Lower lobe of right lung (tissue), 2 donors: ENCODE measurements around the gene ITGA2B. TPM values are rescaled to one million over a fixed set of nuclear protein-coding genes. Genes with fewer than 3 reads are reported as not detected.
A peak's percentile ranks its signal among the peaks of the same experiment; 100 is the strongest.
"Not testable (repeated sequence)": the region's sequence is repeated elsewhere in the genome, so short reads cannot be mapped to it uniquely, and the experiment has no call there.

Source experiments
- ATAC-seq, 2 donors: fragments of 200-7000 bp; cut with Tn5 transposase; one replicate each; pipeline ENCODE4 v1.9.1; 2020 to 2022; ENCODE audit warnings: mild to moderate bottlenecking in 2 of 2, moderate library complexity in 2 of 2
- DNase-seq: peaks from one replicate; pipeline ENCODE4 v3.0.0-alpha.2; 2020
- H3K27ac ChIP-seq: fragments of 200-600 bp; one replicate; pipeline ENCODE4 v1.8.0; 2022
- H3K27me3 ChIP-seq: fragments of 200-600 bp; one replicate; pipeline ENCODE4 v1.8.0; 2022; ENCODE audit warnings: low read depth
- H3K36me3 ChIP-seq: fragments of 200-600 bp; one replicate; pipeline ENCODE4 v1.8.0; 2022; ENCODE audit warnings: mild to moderate bottlenecking
- H3K4me1 ChIP-seq: fragments of 200-600 bp; one replicate; pipeline ENCODE4 v1.8.0; 2022
- H3K4me3 ChIP-seq: fragments of 200-600 bp; one replicate; pipeline ENCODE4 v1.8.0; 2022; ENCODE audit warnings: mild to moderate bottlenecking
- H3K9me3 ChIP-seq: fragments of 200-600 bp; one replicate; pipeline ENCODE4 v1.8.0; 2022
- CTCF ChIP-seq: fragments of 200-600 bp; IDR thresholded peaks from one replicate; pipeline ENCODE4 v1.8.0; 2022; ENCODE audit warnings: antibody characterized with exemption, mild to moderate bottlenecking
- intact Hi-C: fragments of 100-400 bp; cut with DNase I; formaldehyde crosslinking; loops from one replicate; pipeline ENCODE4 v1.11.0; 2022
- total RNA-seq: library from RNA; stranded (reverse); fragmentation: NEBNext Ultra II Directional; extraction: Animal tissue kit (Norgen Biotek cat#: 25700); gene quantifications from one replicate; pipeline ENCODE4 v1.2.1, GENCODE V29; 2021
- donor health status: DM: no; HTN: yes; CAD: no; lungs with severe emphysema.

Gene ITGA2B
- total RNA-seq, 1 donor from 2014 or later, result 5.2 TPM

- DNase-seq (no peak), ATAC-seq (no peak)
- Histone ChIP-seq H3K4me1 (peaks cover 24% of the 10 kb centered on the region), H3K36me3 (peaks cover 46% of the 10 kb centered on the region), H3K9me3 (no peaks in the 10 kb centered on the region), H3K4me3 (no peak overlapping the region), H3K27ac (no peak overlapping the region), H3K27me3 (no peaks in the 10 kb centered on the region)
- intact Hi-C loops, result no loop called here
- TF ChIP-seq CTCF, result no peak
These were observed 38.0 kb downstream of the ITGA2B start for GRCh38 chr17:44351464-44351863.

GRCh38 chr17:44350733-44351226, 38.7 kb downstream of the ITGA2B start:
- H3K9me3 ChIP-seq, result no peaks in the 10 kb centered on the region
- no peak overlapping the region for H3K4me3 ChIP-seq
- intact Hi-C loops, result no loop called here
- ATAC-seq (peak; percentile 61 to 69), DNase-seq (peak; percentile 78)
- H3K27ac ChIP-seq, result no peak overlapping the region
- no peaks in the 10 kb centered on the region for H3K27me3 ChIP-seq
- H3K36me3 ChIP-seq, result peaks cover 46% of the 10 kb centered on the region
- peaks cover 31% of the 10 kb centered on the region for H3K4me1 ChIP-seq
- TF ChIP-seq CTCF, result peak; percentile 77

GRCh38 chr17:44349553-44350070, 39.8 kb downstream of the ITGA2B start:
- DNase-seq (no peak), ATAC-seq (no peak)
- TF ChIP-seq CTCF, result no peak
- H3K36me3 ChIP-seq, result peaks cover 46% of the 10 kb centered on the region
- H3K27ac ChIP-seq, result no peak overlapping the region
- H3K9me3 ChIP-seq, result no peaks in the 10 kb centered on the region
- no peak overlapping the region for H3K4me3 ChIP-seq
- H3K27me3 ChIP-seq, result no peaks in the 10 kb centered on the region
- intact Hi-C loops, result loop anchor here (10.0 kb wide), 1 partner anchor 135 kb away; the partner anchor contains the start of gene UBTF
- peaks cover 37% of the 10 kb centered on the region for H3K4me1 ChIP-seq

GRCh38 chr17:44348988-44349364, 40.5 kb downstream of the ITGA2B start:
- H3K36me3 ChIP-seq, result peaks cover 46% of the 10 kb centered on the region
- intact Hi-C loops, result loop anchor here (10.0 kb wide), 1 partner anchor 134 kb away; the partner anchor contains the start of gene UBTF
- DNase-seq, result no peak

GRCh38 chr17:44348234-44348987, 41.0 kb downstream of the ITGA2B start:
- H3K27ac ChIP-seq, result no peak overlapping the region
- ATAC-seq (peak; percentile 3 to 43), DNase-seq (peak; percentile 76)
- H3K36me3 ChIP-seq, result peaks cover 46% of the 10 kb centered on the region
- intact Hi-C loops, result loop anchor here (10.0 kb wide), 1 partner anchor 134 kb away; the partner anchor contains the start of gene UBTF
- H3K4me1 ChIP-seq, result peaks cover 43% of the 10 kb centered on the region
- H3K4me3 ChIP-seq, result peak overlapping the region; percentile 2
- no peaks in the 10 kb centered on the region for H3K27me3 ChIP-seq
- no peaks in the 10 kb centered on the region for H3K9me3 ChIP-seq
- no peak for TF ChIP-seq CTCF

More at GRCh38 chr17:44348988-44349364, 40.5 kb downstream of the ITGA2B start:
- no peak for TF ChIP-seq CTCF
- no peaks in the 10 kb centered on the region for H3K9me3 ChIP-seq
- no peak overlapping the region for H3K4me3 ChIP-seq
- H3K27ac ChIP-seq, result no peak overlapping the region
- no peaks in the 10 kb centered on the region for H3K27me3 ChIP-seq
- peaks cover 43% of the 10 kb centered on the region for H3K4me1 ChIP-seq
- no peak for ATAC-seq

GRCh38 chr17:44347206-44348055, 42.0 kb downstream of the ITGA2B start:
- Histone ChIP-seq H3K27ac (peak overlapping the region; percentile 18), H3K4me1 (peaks cover 43% of the 10 kb centered on the region), H3K36me3 (peaks cover 37% of the 10 kb centered on the region), H3K4me3 (peak overlapping the region; percentile 9)
- intact Hi-C loops, result loop anchor here (10.0 kb wide), 1 partner anchor 133 kb away; the partner anchor contains the start of gene UBTF
- not testable (repeated sequence) for H3K9me3 ChIP-seq, DNase-seq, ATAC-seq, H3K27me3 ChIP-seq
